ENCODE measurements around the gene SHISAL1. TPM values are rescaled to one million over a fixed set of nuclear protein-coding genes. Genes with fewer than 3 reads are reported as not detected.

Gene SHISAL1
- total RNA-seq, 6 experiments from 2014 or later, result not detected

DNA sequence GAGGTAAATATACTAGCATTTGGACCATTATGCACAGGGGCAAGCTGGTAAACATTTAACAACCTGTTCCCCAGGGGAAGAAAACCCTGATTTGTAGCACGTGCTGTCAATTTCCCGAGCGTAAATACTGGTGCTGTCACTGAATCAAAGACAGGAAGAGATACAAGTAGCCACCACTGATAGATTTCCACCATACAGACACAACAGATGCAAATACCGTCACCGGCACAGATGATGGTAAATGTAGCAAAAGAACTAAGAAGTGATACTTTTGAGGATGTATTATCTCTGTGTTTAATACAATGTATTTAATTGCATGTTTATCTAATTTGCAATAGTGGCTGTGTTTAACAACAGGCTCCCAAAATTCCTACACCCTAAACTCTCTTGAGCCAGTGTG, 39.6 kb downstream of the SHISAL1 start:
- Mint-ChIP-seq H3K4me1 (ENCODE audit: low read depth) (no peaks in the 10 kb centered on the region), H3K27me3 (ENCODE audit: insufficient read depth) (peaks cover 42% of the 10 kb centered on the region), H3K27ac (no peak overlapping the region), H3K9me3 (no peaks in the 10 kb centered on the region), H3K4me3 (no peak overlapping the region), H3K36me3 (ENCODE audit: low read depth) (no peaks in the 10 kb centered on the region)
- no peak for DNase-seq
- TF ChIP-seq, protein P1, sequence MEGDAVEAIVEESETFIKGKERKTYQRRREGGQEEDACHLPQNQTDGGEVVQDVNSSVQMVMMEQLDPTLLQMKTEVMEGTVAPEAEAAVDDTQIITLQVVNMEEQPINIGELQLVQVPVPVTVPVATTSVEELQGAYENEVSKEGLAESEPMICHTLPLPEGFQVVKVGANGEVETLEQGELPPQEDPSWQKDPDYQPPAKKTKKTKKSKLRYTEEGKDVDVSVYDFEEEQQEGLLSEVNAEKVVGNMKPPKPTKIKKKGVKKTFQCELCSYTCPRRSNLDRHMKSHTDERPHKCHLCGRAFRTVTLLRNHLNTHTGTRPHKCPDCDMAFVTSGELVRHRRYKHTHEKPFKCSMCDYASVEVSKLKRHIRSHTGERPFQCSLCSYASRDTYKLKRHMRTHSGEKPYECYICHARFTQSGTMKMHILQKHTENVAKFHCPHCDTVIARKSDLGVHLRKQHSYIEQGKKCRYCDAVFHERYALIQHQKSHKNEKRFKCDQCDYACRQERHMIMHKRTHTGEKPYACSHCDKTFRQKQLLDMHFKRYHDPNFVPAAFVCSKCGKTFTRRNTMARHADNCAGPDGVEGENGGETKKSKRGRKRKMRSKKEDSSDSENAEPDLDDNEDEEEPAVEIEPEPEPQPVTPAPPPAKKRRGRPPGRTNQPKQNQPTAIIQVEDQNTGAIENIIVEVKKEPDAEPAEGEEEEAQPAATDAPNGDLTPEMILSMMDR (IDR thresholded peaks at IDR 0.05), result no peak

DNA sequence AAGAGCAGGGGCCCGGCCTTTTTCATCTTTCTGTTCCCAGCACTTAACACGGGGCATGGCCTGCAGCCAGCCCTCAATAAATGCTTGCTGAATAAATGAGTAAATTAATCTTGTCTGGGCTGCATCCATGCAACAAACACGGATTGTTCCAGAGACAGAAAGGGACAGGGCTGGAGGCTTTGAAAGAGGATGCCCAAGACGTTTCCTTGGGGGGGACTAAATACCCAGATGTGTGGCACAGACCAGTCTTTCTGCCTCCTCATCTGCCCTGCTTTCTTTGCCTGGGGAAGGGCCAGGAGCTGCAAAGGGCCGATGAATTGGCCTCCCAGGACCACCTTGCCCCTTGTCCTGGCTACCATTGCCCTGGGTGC, 40.4 kb downstream of the SHISAL1 start:
- no peaks in the 10 kb centered on the region for H3K4me1 Mint-ChIP-seq (ENCODE audit: low read depth)
- no peaks in the 10 kb centered on the region for H3K9me3 Mint-ChIP-seq
- DNase-seq, result no peak
- H3K36me3 Mint-ChIP-seq (ENCODE audit: low read depth), result no peaks in the 10 kb centered on the region
- TF ChIP-seq, protein P1 (IDR thresholded peaks at IDR 0.05), result no peak
- H3K27me3 Mint-ChIP-seq (ENCODE audit: insufficient read depth), result peaks cover 43% of the 10 kb centered on the region
- H3K4me3 Mint-ChIP-seq, result no peak overlapping the region
- no peak overlapping the region for H3K27ac Mint-ChIP-seq

DNA sequence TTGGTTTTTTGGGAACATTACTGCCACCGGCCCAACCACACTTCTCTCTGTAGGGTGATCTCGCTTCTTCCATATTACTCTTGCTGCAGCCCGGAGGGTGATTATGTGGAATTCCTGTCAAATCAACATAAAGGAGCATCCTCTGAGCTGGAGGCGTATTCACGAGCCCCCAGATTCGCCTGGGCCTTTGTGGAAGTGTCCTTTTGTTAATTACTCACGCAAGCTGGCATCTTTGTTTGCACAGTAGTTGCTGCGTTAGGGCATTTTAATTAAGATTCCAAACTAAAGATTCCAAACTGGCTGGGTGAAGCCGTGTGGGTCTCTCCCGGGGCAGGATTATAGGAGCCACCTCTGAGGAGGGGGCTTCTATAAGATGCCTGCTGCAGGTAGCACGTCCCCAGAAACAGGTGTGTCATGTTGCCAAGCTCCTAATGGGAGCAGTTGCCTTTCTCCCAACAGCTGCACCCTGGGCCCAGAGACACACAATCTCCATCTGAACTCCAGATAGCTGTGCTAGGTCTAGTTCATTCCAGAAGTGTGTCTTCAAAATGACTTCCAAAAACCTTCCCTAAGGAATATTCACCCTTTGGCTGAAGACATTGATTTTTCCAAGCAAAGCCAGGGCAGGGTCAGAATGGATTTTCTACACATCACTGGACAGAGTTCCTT, 40.9 kb downstream of the SHISAL1 start:
- no peaks in the 10 kb centered on the region for H3K36me3 Mint-ChIP-seq (ENCODE audit: low read depth)
- no peak overlapping the region for H3K4me3 Mint-ChIP-seq
- DNase-seq, result no peak
- no peaks in the 10 kb centered on the region for H3K9me3 Mint-ChIP-seq
- H3K27me3 Mint-ChIP-seq (ENCODE audit: insufficient read depth), result peaks cover 42% of the 10 kb centered on the region
- H3K27ac Mint-ChIP-seq, result no peak overlapping the region
- TF ChIP-seq, protein P1 (IDR thresholded peaks at IDR 0.05), result no peak
- H3K4me1 Mint-ChIP-seq (ENCODE audit: low read depth), result no peaks in the 10 kb centered on the region

DNA sequence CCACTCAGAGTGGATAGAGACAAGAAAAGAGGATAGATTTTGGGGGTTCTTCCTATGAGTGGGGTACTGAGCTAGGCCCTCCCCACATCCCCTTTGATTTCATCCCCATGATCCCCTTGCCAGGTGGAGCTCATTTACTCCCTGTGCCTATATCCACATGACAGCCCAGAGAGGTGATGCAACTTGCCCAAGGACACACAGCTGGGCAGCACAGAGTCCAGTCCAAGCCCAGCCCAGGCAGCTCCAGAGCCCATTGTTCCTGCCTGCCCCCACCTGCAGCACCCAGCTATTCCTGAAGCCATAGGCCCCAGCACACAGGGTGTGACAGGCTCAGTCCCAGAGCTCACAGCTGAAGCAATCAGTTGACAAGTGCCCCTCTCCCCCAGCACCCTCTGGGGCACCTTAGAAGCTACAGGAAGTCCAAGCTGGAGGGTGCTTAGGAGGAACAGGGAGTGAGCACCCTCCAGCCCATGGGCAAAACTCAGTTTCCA, 41.7 kb downstream of the SHISAL1 start:
- Mint-ChIP-seq H3K27me3 (ENCODE audit: insufficient read depth) (peaks cover 38% of the 10 kb centered on the region), H3K4me1 (ENCODE audit: low read depth) (no peaks in the 10 kb centered on the region), H3K9me3 (no peaks in the 10 kb centered on the region), H3K4me3 (no peak overlapping the region), H3K36me3 (ENCODE audit: low read depth) (no peaks in the 10 kb centered on the region), H3K27ac (no peak overlapping the region)
- TF ChIP-seq, protein P1 (IDR thresholded peaks at IDR 0.05), result no peak
- no peak for DNase-seq

DNA sequence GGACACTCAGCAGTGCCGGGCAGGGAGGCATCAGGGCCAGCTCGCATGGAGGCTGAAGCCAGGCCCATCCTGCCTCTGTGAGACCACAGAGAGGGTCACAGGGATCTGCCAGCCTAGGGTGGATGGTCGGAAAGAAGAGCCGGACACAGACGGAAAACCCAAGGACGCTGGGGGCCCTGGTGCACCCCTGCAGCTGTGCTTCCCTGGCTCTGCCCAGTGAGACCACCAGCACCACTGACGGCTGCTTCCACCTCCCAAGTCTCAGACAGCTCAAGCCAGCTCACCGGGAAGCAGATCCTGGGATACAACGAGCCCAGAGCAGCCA, 42.2 kb downstream of the SHISAL1 start:
- TF ChIP-seq, protein P1 (IDR thresholded peaks at IDR 0.05), result no peak
- no peak overlapping the region for H3K4me3 Mint-ChIP-seq
- no peaks in the 10 kb centered on the region for H3K36me3 Mint-ChIP-seq (ENCODE audit: low read depth)
- no peaks in the 10 kb centered on the region for H3K9me3 Mint-ChIP-seq
- H3K4me1 Mint-ChIP-seq (ENCODE audit: low read depth), result no peaks in the 10 kb centered on the region
- no peak for DNase-seq
- no peak overlapping the region for H3K27ac Mint-ChIP-seq
- peaks cover 33% of the 10 kb centered on the region for H3K27me3 Mint-ChIP-seq (ENCODE audit: insufficient read depth)

Data from HFFc6 (cell line).